Epithelial cell of esophagus (primary cell): Measurements from ENCODE around the gene LCNL1.

ENCODE experiments used
- DNase-seq: peaks from one replicate; pipeline ENCODE4 v3.0.0; 2010; ENCODE audit warnings: low read depth
- H3K4me3 ChIP-seq: 2 replicates; pipeline ENCODE4 v1.5.1; 2011; ENCODE audit warnings: mild to moderate bottlenecking, low read length, control low read depth
- CTCF ChIP-seq: IDR thresholded peaks from 2 replicates; pipeline ENCODE4 v1.5.1; 2011; ENCODE audit warnings: low read depth, mild to moderate bottlenecking, low read length, control low read depth, inconsistent platforms; ENCODE audit not compliant: insufficient read depth; ENCODE audit errors: missing control alignments

Gene LCNL1

GRCh38 chr9:136957461-136957860 is 25.3 kb upstream of the LCNL1 start:
- DNase-seq, result no peak
- H3K4me3 ChIP-seq, result no peak overlapping the region
- no peak for TF ChIP-seq CTCF

- no peak overlapping the region for H3K4me3 ChIP-seq
- TF ChIP-seq CTCF, result no peak
- no peak for DNase-seq
Observed at GRCh38 chr9:136957901-136958300, 24.9 kb upstream of the LCNL1 start.

- no peak overlapping the region for H3K4me3 ChIP-seq
- TF ChIP-seq CTCF, result no peak
- DNase-seq, result no peak
Observed at GRCh38 chr9:136958473-136958872, 24.3 kb upstream of the LCNL1 start.

GRCh38 chr9:136958898-136959850 is 23.6 kb upstream of the LCNL1 start:
- no peak overlapping the region for H3K4me3 ChIP-seq
- DNase-seq, result no peak
- TF ChIP-seq CTCF, result no peak

- no peak overlapping the region for H3K4me3 ChIP-seq
- TF ChIP-seq CTCF, result no peak
Observed at GRCh38 chr9:136960212-136960937, 22.4 kb upstream of the LCNL1 start.

GRCh38 chr9:136960938-136961275 is 21.9 kb upstream of the LCNL1 start:
- no peak overlapping the region for H3K4me3 ChIP-seq
- TF ChIP-seq CTCF, result no peak
- no peak for DNase-seq

More at GRCh38 chr9:136960212-136960937, 22.4 kb upstream of the LCNL1 start:
- no peak for DNase-seq
